Inflammatory macrophage (primary cell): ENCODE results near the gene ST8SIA6.
A peak's percentile ranks its signal among the peaks of the same experiment; 100 is the strongest.
"Not testable (repeated sequence)": the region's sequence is repeated elsewhere in the genome, so short reads cannot be mapped to it uniquely, and the experiment has no call there.

Source experiments
- DNase-seq, 2 donors: peaks; one replicate each; pipeline ENCODE4 v3.0.0-alpha.2; 2020 to 2022

The ST8SIA6 gene

DNA sequence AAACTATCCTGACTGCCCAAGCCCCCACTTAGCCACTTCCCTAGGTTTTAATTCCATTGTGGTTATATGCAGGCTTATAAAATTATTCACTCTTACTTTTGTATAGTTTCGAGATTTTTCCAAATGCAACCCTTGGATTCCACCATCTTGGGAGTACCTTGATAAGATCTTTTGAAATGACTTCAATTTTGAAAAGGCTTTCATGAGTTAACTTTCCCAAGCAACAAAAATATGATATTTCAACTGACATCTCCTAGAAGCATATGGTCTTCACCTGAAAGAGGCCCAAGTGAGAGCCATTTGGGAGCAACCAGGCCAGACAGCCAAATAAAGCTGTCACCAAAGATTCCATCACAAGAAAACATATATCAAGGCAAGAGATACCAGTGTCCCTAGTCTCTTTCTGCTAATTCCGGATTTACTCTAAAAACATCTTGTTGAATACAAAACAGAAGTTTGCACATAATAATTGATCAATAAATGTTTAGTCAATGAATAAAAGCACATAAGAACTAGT, 1.7 kb upstream of the ST8SIA6 start:
- no peak for DNase-seq

DNA sequence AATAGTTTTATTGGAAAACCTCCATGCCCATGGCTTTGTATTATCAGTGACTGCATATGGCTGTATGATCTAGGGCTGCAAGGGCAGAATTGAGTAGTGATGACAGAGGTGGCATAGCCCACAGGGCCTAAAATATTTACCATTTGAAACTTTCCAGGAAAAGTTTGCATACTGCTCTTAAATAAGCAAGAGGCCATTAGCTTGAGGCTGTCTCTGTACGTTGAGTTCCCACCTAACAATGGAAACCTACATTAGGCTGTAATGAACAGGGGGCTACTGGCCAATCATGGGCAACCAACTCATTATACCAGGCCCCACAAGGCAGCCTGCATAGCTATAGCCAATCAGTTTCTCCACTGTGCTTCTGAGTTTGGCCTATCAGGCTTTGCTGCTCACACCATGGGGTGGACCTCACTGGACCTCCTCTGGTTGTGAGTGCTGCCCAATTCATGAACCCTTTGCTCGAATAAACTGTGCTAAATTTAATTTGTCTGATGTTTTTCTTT, 673 bp upstream of the ST8SIA6 start:
- no peak for DNase-seq

DNA sequence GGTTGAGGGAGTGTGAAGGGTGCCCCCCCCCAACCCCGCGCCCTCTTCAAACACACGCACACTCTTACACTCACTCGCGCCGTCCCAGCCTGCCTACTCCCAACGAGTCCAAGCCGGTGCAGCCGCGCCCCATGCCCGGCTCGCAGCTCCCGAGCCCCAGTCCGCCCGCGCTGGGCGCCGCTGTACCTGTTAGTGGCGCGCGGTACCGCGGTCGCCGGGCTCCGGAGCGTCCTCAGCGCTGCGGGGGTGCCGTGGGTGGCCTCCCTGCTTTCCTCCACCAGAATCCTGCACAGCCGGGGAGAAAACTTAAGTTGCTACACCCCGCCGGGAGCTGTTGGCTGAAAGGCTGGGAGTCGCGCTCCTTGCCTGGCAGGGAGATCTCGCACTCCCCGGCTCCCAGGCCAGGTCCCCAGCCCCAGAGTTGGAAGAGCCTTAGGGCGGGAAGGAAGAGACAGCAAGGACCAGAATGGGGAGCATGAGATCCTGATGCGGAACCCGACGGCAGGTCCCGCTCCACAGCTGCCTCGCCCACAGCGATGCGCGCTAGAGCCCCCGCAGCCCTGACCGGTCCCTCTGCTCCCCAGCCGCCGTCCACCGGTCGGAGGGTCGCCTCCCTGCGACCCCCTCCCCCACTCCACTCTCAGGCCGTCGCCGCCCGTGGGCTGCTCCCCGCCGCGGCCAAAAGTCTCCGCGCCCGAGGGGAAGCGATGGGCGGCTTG, 863 bp downstream of the ST8SIA6 start:
- no peak for DNase-seq

DNA sequence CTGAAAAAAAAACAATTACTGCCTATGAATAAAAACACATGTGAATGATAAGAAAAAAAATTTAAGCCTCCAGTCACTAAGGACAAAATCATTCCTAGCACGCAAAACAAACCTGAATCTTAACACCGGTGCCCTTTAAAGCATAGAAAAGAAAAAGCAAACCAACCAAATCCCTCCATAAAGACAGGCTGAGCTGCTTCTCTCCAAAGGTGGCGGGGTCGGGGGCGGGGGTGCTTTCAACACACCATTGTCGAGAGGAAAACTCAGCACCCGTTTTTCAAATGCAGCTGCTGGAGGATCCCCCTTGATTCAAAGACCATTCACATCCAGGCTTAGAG, 1.4 kb downstream of the ST8SIA6 start:
- DNase-seq = no peak

DNA sequence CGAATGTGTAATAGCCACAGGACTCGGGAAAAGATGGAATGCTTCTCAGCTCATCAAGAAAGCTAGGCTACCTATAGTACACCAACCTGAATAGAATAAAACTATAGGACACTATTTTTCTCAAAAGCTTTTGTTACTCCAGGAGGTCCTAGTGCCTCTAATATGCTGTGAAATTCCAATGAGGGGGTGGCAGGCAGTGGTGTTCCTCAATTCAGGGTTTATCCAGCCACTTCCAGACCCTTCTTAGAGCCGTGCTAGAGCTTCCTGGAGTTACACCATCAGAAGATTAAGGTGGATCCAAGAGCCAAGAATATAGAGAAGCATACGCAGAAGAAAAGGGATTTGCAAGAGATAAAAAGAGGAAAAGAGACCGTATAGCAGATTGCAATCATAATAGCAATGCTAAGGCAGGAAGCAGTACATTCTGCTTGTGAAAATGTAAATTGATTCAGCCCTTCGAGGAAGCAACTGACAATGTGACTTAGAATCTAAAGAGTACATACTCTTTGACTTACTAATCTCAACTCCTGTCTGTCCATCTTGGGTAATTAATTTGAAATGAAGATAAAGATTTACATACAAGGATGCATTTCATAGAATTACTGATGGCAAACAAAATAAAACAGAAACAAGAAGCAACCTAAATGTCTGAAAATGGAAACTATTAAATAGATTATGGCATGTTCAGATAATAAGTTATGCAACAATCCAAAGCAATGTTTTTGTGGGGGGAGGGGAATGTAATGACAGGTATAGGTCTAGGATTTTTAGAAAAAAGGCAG, 2.1 kb downstream of the ST8SIA6 start:
- DNase-seq = peak in 1 of 2 donors; percentile 25

DNA sequence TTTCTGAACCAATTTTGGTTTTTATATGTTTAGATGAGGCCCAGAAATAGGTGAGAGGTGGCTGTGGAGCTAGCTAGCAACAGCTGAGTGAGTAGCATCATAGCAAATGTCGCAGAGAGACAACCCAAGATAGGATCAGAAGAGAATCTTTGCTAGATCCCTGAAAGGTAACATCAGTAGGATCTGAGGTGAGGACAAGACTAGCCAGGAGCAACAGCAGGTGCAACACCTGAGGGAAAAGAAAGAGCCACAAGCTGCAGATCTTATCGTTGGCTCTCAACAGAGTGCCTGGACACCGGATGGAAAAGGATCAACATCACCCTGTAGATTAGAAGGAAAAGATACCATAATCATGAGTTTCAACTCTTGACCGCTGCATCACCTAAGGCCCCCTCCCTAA, 4.4 kb downstream of the ST8SIA6 start:
- no peak for DNase-seq

DNA sequence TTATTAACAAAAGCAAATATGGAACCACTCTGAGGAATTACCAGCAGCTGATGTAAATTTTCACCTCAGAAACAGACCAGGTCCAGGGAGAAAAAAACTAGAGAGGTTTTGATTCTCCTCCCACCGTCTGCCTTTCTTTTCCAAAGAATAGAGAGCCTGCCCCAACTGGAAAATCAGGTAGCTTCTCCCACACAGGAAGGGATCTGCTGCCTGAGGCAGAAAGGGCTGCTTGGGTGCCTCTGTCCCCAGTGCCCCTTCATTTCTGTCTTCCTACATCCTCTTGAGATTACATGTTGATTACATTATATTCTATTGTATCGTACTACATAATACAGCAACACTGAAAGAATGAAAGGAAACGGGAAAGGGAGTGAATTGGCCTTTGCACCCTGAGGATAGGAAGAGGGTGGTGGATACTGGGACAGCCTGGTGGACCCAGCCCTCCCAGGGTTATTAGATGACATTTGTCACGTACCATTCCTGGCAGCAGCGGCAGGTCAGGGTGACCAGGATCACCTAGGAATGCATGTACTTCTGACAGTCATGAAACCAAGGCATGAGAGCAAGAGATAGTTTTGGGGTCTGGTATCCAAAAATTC, 8.9 kb downstream of the ST8SIA6 start:
- DNase-seq = no peak

DNA sequence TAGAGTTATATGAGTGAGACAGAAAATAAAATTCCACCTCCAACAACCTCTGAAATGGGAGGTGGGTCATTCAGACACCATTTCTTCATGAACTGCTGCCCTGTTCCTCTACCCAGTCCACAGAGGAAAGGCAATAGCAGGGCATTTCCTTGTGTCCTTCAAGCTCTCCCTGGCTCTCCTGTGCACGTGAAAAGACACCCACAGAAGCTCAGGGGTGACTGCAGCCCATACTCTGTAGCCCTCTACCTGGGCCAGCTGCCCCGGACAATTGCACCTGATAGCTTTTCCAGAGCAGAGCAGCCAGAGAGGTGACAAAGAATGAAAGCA, 10.0 kb downstream of the ST8SIA6 start:
- DNase-seq = no peak

DNA sequence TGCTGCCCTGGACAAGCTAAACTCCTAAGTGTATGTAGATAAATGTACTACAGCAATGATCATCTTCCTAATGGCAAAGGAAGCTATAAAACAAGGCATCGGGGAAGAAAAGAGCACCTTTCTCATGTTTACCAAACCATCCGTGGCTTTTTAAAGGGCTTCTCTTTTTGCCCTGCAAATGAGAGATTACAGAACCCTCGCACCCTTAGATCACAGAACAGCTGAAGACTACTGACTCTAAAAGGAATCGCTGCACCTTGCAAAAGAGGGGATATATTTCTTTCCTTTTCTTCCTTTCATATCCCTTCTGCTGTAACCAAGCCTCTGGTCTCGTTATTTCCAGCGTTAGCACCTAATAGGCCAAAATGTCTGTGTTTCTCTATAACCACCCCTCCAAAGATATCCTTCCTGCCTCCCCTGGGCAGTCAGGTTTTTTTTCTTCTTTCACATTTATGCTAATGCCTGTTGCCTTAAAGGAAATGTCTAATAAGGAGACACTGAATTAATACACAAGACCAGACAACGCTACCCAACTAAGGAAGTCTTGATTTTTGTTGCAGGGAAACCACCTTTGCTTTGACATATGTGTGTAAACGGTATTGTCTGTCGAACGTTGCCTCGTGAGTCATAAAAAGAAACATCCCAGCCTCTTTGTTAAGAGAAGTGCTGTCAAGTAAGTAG, 10.5 kb downstream of the ST8SIA6 start:
- no peak for DNase-seq

DNA sequence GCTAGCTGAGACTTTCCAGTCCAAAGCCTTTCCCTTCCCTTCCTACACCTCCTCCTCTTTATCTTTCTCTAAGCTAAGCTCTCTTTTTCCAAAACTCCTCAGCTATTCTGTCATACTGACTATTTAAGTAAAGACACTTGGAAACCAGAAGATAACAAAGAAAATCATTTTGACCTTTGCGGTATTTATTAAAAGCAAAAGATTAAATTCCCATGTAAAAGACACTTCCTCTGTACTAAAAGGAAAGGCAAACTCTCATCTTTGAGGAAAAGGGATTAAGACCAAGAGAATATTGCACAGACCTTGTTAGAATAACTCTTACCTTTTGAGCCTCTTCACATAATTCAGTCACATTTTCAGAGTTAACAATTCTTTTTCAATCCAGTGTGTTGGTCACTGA, 15.8 kb downstream of the ST8SIA6 start:
- no peak for DNase-seq

DNA sequence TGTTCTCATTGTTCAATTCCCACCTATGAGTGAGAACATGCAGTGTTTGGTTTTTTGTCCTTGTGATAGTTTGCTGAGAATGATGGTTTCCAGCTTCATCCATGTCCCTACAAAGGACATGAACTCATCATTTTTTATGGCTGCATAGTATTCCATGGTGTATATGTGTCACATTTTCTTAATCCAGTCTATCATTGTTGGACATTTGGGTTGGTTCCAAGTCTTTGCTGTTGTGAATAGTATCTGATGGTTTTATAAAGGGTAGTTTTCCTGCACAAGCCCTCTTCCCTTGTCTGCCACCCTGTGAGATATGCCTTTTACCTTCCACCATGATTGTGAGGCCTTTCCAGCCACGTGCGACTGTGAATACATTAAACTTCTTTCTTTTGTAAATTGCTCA, 17.8 kb downstream of the ST8SIA6 start:
- not testable (repeated sequence) for DNase-seq

DNA sequence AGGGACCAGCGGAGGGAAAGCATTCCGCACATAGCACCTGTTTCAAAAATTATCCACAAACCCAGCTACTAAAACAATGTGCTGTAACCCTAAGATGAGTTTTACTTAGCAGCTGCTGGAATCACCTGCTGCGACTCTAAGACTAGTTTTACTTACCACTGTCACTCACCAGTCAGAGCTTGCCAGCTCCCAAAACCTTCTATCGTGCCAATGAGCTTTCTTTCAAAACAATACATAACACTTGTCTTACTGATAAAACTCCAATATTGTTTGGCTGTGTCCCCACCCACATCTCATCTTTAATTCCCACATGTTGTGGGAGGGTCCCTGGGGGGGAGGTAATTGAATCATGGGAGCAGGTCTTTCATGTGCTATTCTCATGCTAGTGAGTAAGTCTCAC, 18.4 kb downstream of the ST8SIA6 start:
- DNase-seq = no peak

DNA sequence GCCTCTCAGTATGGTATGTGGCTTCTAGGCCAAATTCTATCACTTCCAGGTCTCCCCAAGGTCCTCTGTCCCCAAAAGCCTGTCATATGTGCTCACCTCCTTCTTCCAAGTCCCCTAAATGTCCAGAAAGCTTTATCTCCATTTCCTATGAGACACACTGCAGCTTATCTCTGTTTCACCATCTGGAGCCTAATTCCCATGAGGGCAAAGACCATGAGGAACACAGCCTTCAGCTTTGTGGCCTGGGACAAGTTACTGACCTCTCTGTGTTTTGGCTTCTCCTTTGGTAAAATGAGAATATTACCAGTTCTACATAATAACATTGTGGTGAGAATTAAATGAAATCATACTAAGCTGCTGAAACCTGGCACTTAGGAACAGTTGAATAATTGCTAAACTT, 19.2 kb downstream of the ST8SIA6 start:
- no peak for DNase-seq

DNA sequence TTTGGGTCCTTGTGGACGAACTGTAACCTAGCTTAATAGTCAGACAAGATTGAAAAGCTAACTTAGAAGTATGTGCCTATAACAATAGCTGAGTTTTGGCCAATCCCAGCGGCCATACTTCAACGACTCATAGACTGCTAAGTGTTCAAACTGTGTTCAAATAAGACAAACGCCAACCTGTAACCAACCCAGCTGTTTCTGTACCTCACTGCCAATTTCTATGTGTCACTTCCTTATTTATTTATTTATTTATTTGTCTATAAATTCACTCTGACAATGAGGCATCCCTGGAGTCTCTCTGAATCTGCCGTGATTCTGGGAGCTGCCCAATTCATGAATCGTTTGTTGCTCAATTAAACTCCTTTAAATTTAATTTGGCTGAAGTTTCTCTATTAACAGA, 21.7 kb downstream of the ST8SIA6 start:
- no peak for DNase-seq

DNA sequence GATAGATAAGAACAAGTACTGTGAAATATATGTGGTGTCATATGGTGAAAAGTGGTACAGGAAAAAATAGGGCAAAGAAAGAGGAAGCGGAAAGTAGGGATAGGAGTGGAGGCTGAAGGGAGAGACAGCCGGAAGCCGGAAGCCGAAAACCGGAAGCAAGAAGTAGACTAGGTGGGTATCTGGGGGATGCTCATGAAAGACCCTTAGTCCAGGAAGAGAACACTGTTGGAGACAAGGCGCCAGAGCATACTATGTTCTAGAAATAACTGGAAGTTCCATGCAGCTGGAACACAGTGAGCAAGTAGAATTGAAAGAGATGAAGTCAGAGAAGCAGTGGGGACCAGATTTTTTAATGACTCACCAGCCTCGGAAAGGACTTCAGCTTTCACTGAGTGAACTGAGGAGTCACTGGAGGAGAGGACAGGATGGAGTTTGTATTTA, 22.5 kb downstream of the ST8SIA6 start:
- DNase-seq = no peak

DNA sequence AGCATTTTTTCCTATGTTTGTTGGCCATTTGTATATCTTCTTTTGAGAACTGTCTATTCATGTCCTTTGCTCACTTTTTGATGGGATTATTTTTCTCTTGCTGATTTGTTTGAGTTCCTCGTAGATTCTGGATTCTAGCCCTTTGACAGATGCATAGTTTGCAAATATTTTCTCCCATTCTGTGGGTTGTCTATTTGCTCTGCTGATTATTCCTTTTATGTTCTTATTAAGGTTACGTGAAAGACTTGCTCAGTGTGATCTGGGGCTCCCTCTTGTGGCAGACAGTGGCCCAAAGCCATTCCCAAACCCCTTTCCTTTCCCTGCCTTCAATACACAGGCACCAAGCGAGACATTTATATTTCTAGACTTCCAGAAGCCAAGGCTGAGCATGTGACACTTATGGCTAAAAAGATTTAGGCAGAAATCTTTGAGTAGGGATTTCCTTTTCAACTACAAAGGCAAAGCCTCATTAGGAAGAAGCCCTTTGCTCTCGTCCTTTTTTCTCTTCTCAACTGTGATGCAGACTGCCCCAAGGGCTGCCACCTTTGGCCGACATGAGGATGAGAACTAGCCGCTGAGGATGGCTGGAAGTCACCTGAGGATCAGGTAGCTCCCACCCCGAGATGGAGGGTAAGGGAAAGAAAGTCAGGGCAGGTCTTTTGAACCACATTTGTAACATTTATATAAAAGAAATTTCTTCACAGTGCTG, 23.6 kb downstream of the ST8SIA6 start:
- peak; percentile 43 to 54 for DNase-seq

DNA sequence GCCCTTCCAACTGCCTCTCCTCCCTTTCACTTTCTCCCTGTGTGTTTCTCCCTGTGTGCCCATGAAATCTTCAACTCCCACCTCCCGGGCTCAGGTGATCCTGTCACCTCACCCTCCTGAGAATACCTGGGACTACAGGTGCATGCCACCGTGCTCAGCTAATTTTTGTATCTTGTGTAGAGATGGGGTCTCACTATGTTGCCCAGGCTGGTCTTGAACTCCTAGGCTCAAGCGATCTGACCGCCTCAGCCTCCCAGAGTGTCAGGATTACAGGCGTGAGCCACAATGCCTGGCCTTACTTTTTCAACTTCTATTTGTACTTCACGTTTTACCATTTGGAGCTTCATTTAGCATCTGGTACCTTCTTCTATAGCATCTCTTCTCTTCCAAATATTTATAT, 24.9 kb downstream of the ST8SIA6 start:
- DNase-seq = no peak

DNA sequence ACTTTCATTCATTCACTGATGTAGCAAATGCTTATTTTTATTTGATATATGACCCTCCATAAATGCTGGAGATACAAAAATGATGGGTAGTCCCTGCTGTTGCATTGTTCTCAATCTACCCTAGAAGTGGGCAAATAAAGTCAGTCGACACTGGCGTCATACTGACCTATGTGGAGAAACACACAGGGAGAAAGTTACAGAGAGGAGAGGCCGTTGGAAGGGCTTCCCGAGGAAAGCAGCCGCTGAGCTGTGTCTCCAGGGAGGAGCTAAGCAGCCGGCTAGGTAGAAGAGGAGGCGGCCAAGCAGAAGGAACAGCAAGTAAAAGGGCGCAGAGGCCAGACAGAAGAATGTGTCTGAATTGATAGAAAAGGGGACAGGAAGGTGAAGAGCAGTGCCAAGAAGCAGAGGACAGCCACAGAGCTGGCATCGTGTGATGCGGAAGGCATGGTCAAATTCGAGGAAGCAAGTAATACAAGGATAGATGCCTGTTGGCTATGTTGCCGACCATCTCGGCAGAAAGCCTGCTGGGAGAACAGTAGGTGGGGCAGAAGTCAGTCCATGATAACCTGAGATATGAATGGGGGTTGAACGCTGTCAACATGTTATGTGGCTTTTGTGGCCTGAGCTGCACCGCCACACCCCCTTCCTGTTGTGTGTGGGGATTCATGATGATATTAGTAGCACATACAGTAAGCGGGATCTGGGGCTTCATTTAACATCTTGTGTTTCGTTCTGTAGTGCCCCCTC, 25.9 kb downstream of the ST8SIA6 start:
- DNase-seq = peak in 1 of 2 donors; percentile 5

DNA sequence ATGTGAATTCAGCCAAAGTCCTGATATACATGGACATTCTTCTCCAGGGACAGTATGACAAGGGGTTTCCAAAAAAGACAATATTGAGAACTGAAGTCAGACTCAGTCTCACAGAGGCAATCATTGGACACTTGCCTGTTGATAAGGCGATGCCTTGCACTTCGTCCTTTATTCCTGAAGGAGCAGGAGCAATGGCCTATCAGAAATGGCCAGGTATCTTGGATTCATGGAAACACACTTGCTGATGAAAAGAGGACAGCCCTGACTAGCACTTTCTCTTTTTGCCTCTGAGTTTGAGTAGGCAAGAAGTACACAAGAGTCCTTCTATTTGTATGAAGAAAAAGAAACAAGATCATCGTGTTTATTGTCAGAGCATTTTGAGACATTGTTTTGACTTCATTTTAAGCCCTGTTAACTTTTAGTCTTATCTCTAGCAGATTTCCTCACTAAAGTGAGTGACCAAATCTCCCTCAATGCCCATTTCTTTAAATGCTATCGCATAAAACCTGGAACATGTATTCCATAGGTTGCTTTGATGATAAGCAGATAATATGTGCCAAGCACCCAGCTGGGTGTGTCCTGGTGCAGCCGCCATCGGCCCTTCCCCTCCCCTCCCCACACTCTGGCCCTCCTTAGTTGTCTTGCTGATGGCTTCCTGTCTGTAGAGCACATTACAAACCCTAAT, 26.6 kb downstream of the ST8SIA6 start:
- no peak for DNase-seq

DNA sequence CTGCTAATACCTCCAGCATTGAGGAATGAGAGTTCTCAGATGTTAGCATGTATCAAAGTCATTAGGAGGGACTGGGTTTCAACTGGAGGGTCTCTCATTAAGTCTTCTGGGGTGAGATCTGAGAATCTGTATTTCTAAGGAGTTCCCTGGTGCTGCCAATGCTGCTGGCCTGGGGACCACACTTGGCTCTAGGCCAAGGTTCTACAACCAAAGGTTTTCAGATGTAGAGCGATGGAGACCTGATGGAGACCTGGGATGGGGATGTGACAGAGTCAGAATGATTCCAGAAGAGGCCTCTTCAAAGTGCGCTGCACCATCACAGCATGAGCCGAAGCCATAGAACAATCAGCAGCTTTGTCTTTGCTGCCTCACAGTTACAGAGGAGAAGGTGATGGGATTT, 27.2 kb downstream of the ST8SIA6 start:
- DNase-seq = no peak

DNA sequence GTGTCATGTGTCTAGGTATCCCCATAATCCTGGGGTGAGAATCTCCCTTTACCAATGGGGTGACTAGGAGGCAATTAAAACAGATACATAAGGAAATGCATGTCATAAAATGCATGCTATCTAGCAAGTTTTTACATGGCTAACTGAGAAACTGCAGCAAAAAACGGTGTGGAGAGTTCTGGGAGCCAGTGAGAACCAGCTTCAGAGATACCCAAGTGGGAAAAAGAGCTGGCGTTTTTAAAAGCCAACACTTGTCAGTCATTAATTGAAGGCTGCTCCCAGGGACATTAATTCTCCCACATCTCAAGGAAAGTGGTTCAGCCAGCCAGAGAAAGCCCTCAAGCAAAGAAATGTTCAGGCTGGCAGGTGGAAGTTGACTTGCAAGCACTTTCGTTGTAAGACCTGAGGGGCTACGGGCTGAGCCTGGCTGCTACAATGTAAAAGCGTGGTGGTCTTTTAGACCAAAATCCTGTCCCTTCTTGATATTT, 28.1 kb downstream of the ST8SIA6 start:
- no peak for DNase-seq
